ENCODE measurements around the gene PNPO.

PNPO gene

GRCh38 chr17:47952171-47953021 lies 11.0 kb downstream of the PNPO start:
- no peak for DNase-seq

- DNase-seq: no peak
Observed at GRCh38 chr17:47953909-47954308, 12.5 kb downstream of the PNPO start.

GRCh38 chr17:47955497-47956461 lies 14.4 kb downstream of the PNPO start:
- DNase-seq: no peak

DNA sequence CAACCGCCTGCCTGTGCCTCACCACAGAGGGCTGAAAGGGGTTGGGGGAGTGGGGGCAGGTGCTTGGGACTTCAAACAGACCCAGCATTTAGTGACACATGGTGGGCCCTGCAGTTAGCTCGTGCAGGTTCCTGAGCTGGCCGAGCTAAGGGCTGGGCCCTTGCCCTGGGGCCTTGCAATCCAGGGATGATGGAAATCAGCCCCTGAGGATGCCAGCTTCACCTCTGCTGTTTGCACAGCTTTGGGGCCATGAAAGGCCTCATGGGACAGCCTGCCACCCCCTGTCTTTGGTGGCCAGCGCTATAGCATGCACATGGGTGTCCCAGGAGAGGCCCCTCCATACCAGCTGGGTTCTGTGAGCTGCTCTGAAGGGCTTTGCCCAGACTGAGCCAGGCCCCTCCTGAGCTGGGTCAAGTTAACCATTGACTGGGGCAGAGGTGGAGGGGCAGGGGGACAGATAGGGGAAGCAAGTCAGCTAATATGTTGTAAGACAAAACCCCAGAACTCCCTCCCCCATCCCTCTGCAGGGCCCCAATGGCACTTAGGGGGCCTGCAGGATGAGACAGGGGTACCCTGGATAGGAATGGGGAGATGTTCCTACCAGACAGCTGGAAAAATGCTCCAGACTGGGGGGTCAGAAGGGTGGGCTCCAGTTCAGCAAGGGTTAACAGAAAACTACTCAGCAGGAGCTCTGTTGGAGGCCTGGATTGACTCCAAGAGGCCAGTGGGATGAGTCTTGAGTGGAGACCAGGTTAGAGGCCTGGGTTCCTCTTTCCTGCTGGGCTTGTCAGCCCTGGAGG lies 15.6 kb downstream of the PNPO start:
- no peak for DNase-seq

DNA sequence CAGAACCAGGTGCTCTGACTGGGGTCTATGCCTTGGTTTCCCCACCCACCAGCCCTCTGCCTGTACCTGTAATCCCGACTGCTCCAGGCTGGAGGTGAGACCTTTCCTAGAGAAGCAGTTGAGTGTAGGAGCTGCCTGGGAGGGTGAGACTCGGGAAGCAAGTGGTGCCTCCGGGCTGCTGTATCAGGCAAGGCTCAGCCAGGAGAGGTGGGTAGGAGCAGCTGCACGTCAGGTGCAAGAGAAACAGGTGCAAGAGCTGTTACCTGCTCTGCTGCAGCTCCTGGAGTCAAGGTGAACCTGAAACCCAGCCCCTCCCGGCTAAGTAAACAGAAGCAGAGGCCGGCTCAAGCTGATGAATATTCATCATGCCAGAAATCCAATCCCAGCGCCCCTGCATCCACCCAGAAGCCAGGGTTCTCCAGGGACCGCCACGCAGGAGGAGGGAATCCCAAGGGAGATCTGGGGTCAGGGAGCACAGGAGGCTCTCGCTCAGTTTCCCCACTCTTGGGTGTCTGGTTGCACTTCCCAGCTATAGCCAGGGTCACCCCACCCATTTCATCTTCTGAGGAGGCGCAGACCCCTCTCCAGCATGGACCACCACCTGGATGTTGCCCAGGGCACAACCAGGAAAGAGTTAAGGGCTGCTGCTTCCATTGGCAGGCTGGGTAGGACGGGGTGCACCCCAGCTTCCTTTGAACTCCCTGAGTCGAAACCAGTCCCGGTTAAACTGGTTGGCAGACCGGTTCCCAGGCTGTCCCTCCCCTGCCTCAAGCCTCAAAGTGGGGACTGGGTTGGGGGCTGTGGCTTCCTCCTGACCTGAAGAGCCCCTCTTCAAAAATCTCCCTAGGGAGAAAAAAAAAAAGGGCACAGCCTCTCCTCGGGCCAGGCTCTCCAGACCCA lies 16.5 kb downstream of the PNPO start, which contains the start of gene PRR15L:
PRR15L (minus strand) TSS at position 293 of the 900 bp plus-strand sequence. CDS start 4,649 bp downstream, outside the sequence.
- no peak for DNase-seq

DNA sequence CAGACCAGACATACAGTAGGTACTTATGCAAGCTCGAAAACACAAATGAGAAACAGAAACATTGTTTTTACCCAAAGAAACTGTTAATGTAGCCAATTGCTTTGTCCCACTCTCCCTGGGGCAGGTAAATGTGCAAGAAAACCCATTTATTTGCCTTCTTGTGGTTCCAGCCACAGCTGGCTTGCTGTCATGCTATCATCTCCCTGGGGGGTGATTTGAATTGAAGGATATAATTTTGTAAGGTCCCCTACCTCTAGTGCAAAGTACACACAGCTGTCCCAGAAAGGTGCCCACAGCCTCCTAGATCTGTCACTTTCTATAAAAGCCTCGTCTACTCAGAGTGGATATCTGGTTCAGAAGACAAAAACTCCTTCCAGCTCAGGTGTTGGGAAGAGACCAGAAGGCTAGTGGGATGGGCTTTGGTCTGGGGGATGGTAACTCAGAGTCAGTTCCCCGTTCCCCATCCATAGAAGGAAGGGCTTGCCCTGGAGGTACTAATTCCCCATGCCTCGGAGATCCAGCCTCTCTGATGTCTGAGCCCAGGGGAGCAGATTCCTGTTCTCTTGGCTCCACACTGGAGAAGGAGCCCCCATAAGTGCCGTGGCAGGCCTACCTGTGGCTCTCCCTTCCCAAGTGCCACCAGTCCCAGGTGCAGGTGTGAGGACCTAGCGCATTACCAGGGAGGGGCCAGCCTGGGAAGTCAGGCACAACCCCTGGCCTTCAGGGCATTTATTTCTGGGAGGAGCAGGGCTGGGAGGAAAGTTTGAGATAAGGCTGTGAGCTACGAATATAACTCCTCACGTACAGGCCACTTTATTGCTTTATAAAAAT lies 18.7 kb downstream of the PNPO start:
- DNase-seq: no peak

DNA sequence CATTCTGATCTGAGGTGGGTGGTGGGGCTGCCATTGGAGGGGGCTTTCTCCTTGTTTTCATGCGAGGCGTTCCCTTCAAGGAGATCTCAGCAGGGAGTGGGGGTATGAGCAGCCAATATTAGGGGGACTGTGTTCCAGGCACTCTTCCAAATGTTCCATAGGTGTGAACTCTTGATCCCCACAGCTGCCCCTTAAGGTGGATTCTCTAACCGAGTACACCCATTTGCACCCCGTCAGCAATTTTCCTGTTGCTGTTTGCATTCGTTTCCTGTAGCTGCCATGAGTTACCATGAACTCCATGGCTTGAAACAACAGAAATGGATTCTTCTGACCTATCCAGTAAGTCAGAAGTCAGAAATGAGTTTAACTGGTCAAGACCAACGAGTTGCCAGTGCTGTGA lies 20.0 kb downstream of the PNPO start:
- no peak for DNase-seq

GRCh38 chr17:47962901-47963300 lies 21.5 kb downstream of the PNPO start:
- no peak for DNase-seq

DNA sequence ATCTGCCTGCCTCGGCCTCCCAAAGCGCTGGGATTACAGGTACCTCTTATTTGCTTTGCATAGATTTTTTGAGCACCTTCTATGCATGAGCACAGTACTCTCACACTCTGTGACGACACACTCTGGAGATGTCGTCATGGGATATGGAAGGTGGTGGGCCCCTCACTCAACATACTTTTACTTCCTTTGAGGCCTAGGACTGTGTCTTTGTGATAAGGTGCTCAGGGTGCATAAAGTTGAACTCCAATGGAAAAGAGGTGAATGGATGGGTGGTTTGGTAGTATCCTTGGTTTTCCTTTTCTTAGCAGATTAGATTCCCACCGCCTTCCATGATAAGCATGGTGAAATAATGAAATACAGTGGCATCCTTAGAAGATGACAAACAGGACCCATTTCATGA lies 23.5 kb downstream of the PNPO start:
- DNase-seq: no peak

- DNase-seq: no peak
Observed at GRCh38 chr17:47966079-47966519, 24.7 kb downstream of the PNPO start.

DNA sequence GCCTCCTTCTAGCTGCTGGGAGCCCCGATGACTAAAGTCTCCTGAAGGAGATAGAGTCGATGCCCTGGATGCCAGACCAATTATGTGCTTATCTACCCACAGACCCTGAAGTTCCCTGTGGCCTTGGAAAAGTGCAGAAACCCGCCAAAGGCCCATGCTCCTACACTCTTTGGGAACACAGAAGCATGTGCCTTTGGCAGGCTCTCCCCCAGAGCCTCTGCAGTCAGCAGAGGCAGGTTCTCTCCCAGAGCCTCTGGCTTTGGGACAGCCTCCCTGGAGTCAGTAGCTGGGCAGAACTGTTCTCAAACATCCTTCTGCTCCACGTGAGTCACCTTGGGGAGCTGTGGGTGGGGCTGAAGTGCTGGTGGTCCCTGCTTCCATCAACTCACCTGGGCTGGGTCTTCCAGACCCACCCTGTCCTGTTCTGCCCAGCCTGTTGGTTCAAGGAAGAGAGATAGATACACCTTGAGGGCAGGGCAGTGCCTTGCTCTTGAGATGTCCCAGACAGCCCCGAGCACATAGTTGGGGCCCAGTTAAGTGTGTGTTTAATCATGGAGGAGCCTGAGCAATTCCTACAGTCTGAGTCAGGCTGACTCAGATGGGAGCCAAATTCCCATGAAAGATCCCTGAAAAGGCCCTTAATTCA lies 26.4 kb downstream of the PNPO start:
- DNase-seq: no peak

DNA sequence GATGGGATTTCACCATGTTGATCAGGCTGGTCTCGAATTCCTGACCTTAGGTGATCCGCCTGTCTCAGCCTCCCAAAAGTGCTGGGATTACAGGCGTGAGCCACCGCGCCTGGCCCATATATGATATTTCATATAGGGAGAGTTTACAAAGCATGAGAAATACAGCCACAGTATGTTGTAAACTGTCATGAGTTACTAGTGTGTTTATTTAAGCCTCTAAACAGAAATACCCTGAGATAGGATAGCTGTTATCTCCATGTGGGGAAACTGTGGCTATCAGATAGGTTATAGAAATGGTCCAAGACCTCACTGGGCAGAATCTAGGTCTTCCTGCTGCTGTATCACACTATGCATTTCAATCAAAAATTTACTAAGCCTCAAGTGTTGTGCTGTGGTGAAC lies 27.5 kb downstream of the PNPO start:
- no peak for DNase-seq

GRCh38 chr17:47969930-47970724 lies 28.8 kb downstream of the PNPO start:
- DNase-seq: no peak

GRCh38 chr17:47970725-47971499 lies 29.5 kb downstream of the PNPO start, which contains the start of gene CDK5RAP3:
TSS of gene CDK5RAP3 (plus strand) at chr17:47971113. CDS start at chr17:47971147, 34 bp downstream.
- DNase-seq: peak; percentile 100

DNA sequence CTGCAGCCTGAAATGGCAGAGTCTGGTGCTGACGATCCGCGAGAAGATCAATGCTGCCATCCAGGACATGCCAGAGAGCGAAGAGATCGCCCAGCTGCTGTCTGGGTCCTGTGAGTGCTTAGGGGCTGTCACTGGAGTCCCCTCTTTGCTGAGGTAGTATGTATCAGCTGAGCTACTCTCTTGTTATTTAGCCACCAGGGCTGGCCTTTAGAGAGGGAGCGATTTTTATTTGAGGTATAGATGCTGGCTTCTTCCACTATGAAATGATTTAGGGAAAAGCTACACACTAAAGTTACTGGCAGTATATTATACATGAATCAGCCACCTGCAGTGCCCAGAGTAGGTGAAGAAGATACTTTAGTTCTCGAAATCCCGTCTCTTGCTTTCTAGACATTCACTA lies 32.2 kb downstream of the PNPO start:
- DNase-seq: no peak

DNA sequence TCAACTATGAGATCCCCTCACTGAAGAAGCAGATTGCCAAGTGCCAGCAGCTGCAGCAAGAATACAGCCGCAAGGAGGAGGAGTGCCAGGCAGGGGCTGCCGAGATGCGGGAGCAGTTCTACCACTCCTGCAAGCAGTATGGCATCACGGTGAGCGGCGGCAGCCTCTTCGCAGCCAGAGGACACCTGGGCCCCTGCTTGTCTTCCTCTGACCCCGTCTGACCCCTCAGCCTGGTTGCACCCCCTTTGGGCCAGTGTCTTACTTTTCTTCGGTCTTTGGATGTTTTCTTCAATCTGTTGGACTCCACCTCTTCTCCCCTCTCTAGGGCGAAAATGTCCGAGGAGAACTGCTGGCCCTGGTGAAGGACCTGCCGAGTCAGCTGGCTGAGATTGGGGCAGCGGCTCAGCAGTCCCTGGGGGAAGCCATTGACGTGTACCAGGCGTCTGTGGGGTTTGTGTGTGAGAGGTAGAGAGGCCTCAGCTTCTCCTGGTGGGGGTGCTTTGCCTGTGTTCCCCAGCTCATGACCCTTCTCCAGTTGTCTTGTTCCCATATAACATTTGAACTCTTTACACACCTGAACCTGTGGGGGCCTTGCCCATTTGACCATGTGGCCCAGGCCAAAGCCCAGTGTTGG lies 33.9 kb downstream of the PNPO start:
- no peak for DNase-seq

DNA sequence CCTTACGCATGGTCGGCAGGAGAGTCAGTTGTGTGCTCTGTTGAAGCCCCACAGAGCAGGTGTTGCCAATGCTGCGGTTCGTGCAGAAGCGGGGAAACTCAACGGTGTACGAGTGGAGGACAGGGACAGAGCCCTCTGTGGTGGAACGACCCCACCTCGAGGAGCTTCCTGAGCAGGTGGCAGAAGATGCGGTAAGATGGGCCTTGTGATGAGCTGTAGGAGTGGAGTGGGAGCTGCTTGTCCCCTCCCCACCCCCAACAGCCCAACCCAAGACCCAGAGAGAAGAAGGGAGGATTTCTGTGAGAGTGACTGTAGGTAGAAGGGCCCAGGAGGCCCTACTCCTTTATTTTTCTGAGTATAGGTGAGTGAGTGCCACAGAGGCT lies 34.4 kb downstream of the PNPO start:
- DNase-seq: no peak

GRCh38 chr17:47978324-47978723 lies 37.0 kb downstream of the PNPO start:
- DNase-seq: peak; percentile 90
